ENCODE measurements around the gene KIRREL3.

DNA sequence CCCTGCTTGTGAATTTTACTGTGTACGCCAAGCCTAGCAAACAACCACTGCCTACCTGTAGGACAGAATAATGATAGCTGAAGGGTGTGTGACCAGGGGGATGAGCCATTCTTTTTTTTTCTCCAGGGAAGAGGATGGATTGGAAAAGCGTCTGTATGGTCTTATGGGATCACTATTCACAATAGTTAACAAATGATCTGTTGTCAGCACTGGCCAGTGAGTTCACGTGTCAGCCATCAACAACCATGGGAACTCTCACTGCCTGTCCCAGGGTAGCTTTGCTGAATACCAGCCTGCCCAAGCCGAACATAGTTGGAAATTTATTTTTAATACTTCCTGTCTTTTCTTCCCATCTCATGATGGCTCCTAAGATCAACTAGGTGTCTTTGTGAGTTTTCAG lies 474.9 kb downstream of the KIRREL3 start:
- TF ChIP-seq, protein P1, sequence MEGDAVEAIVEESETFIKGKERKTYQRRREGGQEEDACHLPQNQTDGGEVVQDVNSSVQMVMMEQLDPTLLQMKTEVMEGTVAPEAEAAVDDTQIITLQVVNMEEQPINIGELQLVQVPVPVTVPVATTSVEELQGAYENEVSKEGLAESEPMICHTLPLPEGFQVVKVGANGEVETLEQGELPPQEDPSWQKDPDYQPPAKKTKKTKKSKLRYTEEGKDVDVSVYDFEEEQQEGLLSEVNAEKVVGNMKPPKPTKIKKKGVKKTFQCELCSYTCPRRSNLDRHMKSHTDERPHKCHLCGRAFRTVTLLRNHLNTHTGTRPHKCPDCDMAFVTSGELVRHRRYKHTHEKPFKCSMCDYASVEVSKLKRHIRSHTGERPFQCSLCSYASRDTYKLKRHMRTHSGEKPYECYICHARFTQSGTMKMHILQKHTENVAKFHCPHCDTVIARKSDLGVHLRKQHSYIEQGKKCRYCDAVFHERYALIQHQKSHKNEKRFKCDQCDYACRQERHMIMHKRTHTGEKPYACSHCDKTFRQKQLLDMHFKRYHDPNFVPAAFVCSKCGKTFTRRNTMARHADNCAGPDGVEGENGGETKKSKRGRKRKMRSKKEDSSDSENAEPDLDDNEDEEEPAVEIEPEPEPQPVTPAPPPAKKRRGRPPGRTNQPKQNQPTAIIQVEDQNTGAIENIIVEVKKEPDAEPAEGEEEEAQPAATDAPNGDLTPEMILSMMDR (IDR thresholded peaks at IDR 0.05; ENCODE audit: insufficient read depth, low read length, poor library complexity, severe bottlenecking), result no peak
- TF ChIP-seq EZH2phosphoT487 (conservative IDR thresholded peaks at IDR 0.05; ENCODE audit: low read length), result no peak

Measured in SU-DHL-6 (cell line).